HEK293 (cell line): ENCODE measurements around the gene FNDC8.

Experiments
- CTCF ChIA-PET: fragments of 350-600 bp; formaldehyde crosslinking; extraction: SDS; loops from one replicate; lab custom pipeline; 2021; ENCODE audit warnings: antibody characterized with exemption; lab: Yijun Ruan, JAX
- POLR2A ChIA-PET: fragments of 300-600 bp; formaldehyde crosslinking; extraction: SDS; loops from one replicate; lab custom pipeline; 2020; ENCODE audit warnings: antibody characterized with exemption, inconsistent platforms; lab: Yijun Ruan, JAX
- H3K27ac ChIP-seq: fragments of 200-500 bp; sonication (Bioruptor generic); 2 replicates; pipeline ENCODE4 v1.5.1; 2014; ENCODE audit warnings: low read depth, low read length, control low read depth, inconsistent platforms; ENCODE audit errors: extremely low read depth
- H3K36me3 ChIP-seq, 2 experiments: fragments of 200-500 bp in 1 of 2; sonication (Bioruptor generic) in 1 of 2; 1 replicate in 1 of 2; 2 replicates in 1 of 2; pipeline ENCODE4 v1.5.1; 2014 to 2017; ENCODE audit warnings: inconsistent platforms in 2 of 2, low read length in 2 of 2; ENCODE audit not compliant: control insufficient read depth in 2 of 2, insufficient read depth in 1 of 2
- H3K4me1 ChIP-seq: fragments of 200-500 bp; sonication (Bioruptor generic); 2 replicates; pipeline ENCODE4 v1.5.1; 2014; ENCODE audit warnings: mild to moderate bottlenecking, low read length, inconsistent platforms; ENCODE audit not compliant: control insufficient read depth, insufficient read depth
- H3K4me3 ChIP-seq: 2 replicates; pipeline ENCODE4 v1.5.1; 2011; ENCODE audit warnings: low read depth, mild to moderate bottlenecking, control low read depth, low read length, moderate library complexity
- H3K9me3 ChIP-seq: fragments of 200-500 bp; sonication (Bioruptor generic); 2 replicates; pipeline ENCODE4 v1.5.1; 2014; ENCODE audit warnings: low read depth, low read length, inconsistent platforms; ENCODE audit not compliant: control insufficient read depth, insufficient read depth
- GLI2 ChIP-seq: fragments of 450-650 bp; formaldehyde crosslinking; IDR thresholded peaks from 2 replicates; pipeline ENCODE4; 2017; ENCODE audit warnings: missing biosample characterization, missing genetic modification characterization, low read depth, borderline replicate concordance
- GLIS1 ChIP-seq: fragments of 450-650 bp; formaldehyde crosslinking; IDR thresholded peaks from 2 replicates; pipeline ENCODE4 v1.5.1; 2016; ENCODE audit warnings: missing biosample characterization, missing genetic modification characterization
- HOXA7 ChIP-seq: sonication (generic); formaldehyde crosslinking; IDR thresholded peaks from 2 replicates; pipeline ENCODE4 v1.8.1; 2022; ENCODE audit warnings: missing genetic modification reagents, borderline replicate concordance
- KLF1 ChIP-seq: fragments of 450-650 bp; formaldehyde crosslinking; IDR thresholded peaks from 2 replicates; pipeline ENCODE4 v1.5.1; 2016; ENCODE audit warnings: missing biosample characterization, missing genetic modification characterization
- MEIS1 ChIP-seq: sonication (generic); formaldehyde crosslinking; IDR thresholded peaks from 2 replicates; pipeline ENCODE4 v1.8.1; 2022; ENCODE audit warnings: missing genetic modification reagents, mild to moderate bottlenecking, borderline replicate concordance
- SETDB1 ChIP-seq: IDR thresholded peaks from one replicate; pipeline ENCODE4 v1.6.1; 2017; ENCODE audit warnings: mild to moderate bottlenecking, low read length, moderate library complexity, mixed read lengths; ENCODE audit not compliant: insufficient read length
- ZBTB21 ChIP-seq: fragments of 450-650 bp; formaldehyde crosslinking; IDR thresholded peaks from 2 replicates; pipeline ENCODE4 v1.5.1; 2017; ENCODE audit warnings: missing biosample characterization, missing genetic modification characterization
- ZBTB49 ChIP-seq: fragments of 450-650 bp; formaldehyde crosslinking; IDR thresholded peaks from 2 replicates; pipeline ENCODE4 v1.5.1; 2016; ENCODE audit warnings: missing biosample characterization, missing genetic modification characterization, low read depth
- ZBTB7A ChIP-seq: fragments of 450-650 bp; formaldehyde crosslinking; IDR thresholded peaks from 2 replicates; pipeline ENCODE4 v1.5.1; 2016; ENCODE audit warnings: low read depth, missing biosample characterization, missing genetic modification characterization
- ZNF114 ChIP-seq: fragments of 450-650 bp; formaldehyde crosslinking; IDR thresholded peaks from 2 replicates; pipeline ENCODE4 v1.5.0; 2017; ENCODE audit warnings: missing biosample characterization, missing genetic modification characterization
- ZNF155 ChIP-seq: fragments of 450-650 bp; formaldehyde crosslinking; IDR thresholded peaks from 2 replicates; pipeline ENCODE4 v1.5.1; 2016; ENCODE audit warnings: missing biosample characterization, missing genetic modification characterization
- ZNF202 ChIP-seq: fragments of 450-650 bp; formaldehyde crosslinking; IDR thresholded peaks from 2 replicates; pipeline ENCODE4 v1.5.1; 2016; ENCODE audit warnings: missing biosample characterization, missing genetic modification characterization, borderline replicate concordance
- ZNF223 ChIP-seq: fragments of 450-650 bp; formaldehyde crosslinking; IDR thresholded peaks from 2 replicates; pipeline ENCODE4 v1.5.1; 2016; ENCODE audit warnings: missing biosample characterization, missing genetic modification characterization
- ZNF266 ChIP-seq: fragments of 450-650 bp; formaldehyde crosslinking; IDR thresholded peaks from 2 replicates; pipeline ENCODE4 v1.5.1; 2016; ENCODE audit warnings: missing biosample characterization, missing genetic modification characterization, low read depth
- ZNF280C ChIP-seq: fragments of 450-650 bp; formaldehyde crosslinking; IDR thresholded peaks from 2 replicates; pipeline ENCODE4 v1.5.1; 2016; ENCODE audit warnings: missing biosample characterization, missing genetic modification characterization
- ZNF280D ChIP-seq: fragments of 450-650 bp; formaldehyde crosslinking; IDR thresholded peaks from 2 replicates; pipeline ENCODE4 v1.5.1; 2016; ENCODE audit warnings: missing biosample characterization, missing genetic modification characterization
- ZNF302 ChIP-seq: fragments of 450-650 bp; formaldehyde crosslinking; IDR thresholded peaks from 2 replicates; pipeline ENCODE4 v1.5.1; 2016; ENCODE audit warnings: missing biosample characterization, missing genetic modification characterization, low read depth
- ZNF391 ChIP-seq: fragments of 450-650 bp; formaldehyde crosslinking; IDR thresholded peaks from 2 replicates; pipeline ENCODE4 v1.5.1; 2016; ENCODE audit warnings: low read depth, missing biosample characterization, missing genetic modification characterization, borderline replicate concordance
- ZNF423 ChIP-seq: fragments of 450-650 bp; formaldehyde crosslinking; IDR thresholded peaks from 2 replicates; pipeline ENCODE4 v1.5.1; 2016; ENCODE audit warnings: missing biosample characterization, missing genetic modification characterization
- ZNF473 ChIP-seq: fragments of 450-650 bp; formaldehyde crosslinking; IDR thresholded peaks from 2 replicates; pipeline ENCODE4 v1.5.1; 2017; ENCODE audit warnings: missing biosample characterization, missing genetic modification characterization
- ZNF48 ChIP-seq: fragments of 450-650 bp; formaldehyde crosslinking; IDR thresholded peaks from 2 replicates; pipeline ENCODE4 v1.5.1; 2016; ENCODE audit warnings: missing biosample characterization, missing genetic modification characterization
- ZNF488 ChIP-seq: fragments of 450-650 bp; formaldehyde crosslinking; IDR thresholded peaks from 2 replicates; pipeline ENCODE4 v1.5.1; 2016; ENCODE audit warnings: missing biosample characterization, missing genetic modification characterization
- ZNF510 ChIP-seq: fragments of 450-650 bp; formaldehyde crosslinking; IDR thresholded peaks from 2 replicates; pipeline ENCODE4 v1.5.1; 2018; ENCODE audit warnings: mild to moderate bottlenecking, missing genetic modification characterization, missing biosample characterization; ENCODE audit not compliant: insufficient replicate concordance
- ZNF610 ChIP-seq: fragments of 450-650 bp; formaldehyde crosslinking; IDR thresholded peaks from 2 replicates; pipeline ENCODE4 v1.5.1; 2016; ENCODE audit warnings: missing biosample characterization, missing genetic modification characterization, borderline replicate concordance
- ZNF658 ChIP-seq: fragments of 450-650 bp; formaldehyde crosslinking; IDR thresholded peaks from 2 replicates; pipeline ENCODE4; 2016; ENCODE audit warnings: missing biosample characterization, missing genetic modification characterization
- ZNF701 ChIP-seq: fragments of 450-650 bp; formaldehyde crosslinking; IDR thresholded peaks from 2 replicates; pipeline ENCODE4 v1.5.1; 2016; ENCODE audit warnings: missing biosample characterization, missing genetic modification characterization
- ZNF747 ChIP-seq: fragments of 450-650 bp; formaldehyde crosslinking; IDR thresholded peaks from 2 replicates; pipeline ENCODE4 v1.5.1; 2016; ENCODE audit warnings: missing biosample characterization, missing genetic modification characterization
- ZNF76 ChIP-seq: fragments of 450-650 bp; formaldehyde crosslinking; IDR thresholded peaks from 2 replicates; pipeline ENCODE4; 2016; ENCODE audit warnings: low read depth, missing biosample characterization, missing genetic modification characterization, borderline replicate concordance
- ZSCAN30 ChIP-seq: fragments of 450-650 bp; IDR thresholded peaks from 2 replicates; pipeline ENCODE4 v1.5.1; 2018; ENCODE audit warnings: missing biosample characterization, mild to moderate bottlenecking, missing genetic modification characterization, moderate library complexity

FNDC8 gene

GRCh38 chr17:35097776-35098175 lies 23.6 kb upstream of the FNDC8 start:
- Histone ChIP-seq H3K9me3 (no peaks in the 10 kb centered on the region), H3K27ac (no peak overlapping the region), H3K36me3 (peaks cover 20 to 43% of the 10 kb centered on the region in 2 experiments; a peak in 2 of 3 replicates), H3K4me3 (no peak overlapping the region), H3K4me1 (no peaks in the 10 kb centered on the region)
- POLR2A ChIA-PET: interaction anchor here (0.9 kb wide), 1 partner anchor 22 kb away, joined by 3 read pairs; the partner anchor contains the start of gene RAD51D
- TF ChIP-seq ZNF473 (tag by site-specific recombination) (no peak), ZNF223 (no peak), ZNF302 (no peak), ZBTB49 (tag by site-specific recombination) (no peak), MEIS1 (no peak), ZNF76 (tag by site-specific recombination) (no peak), ZNF747 (tag by site-specific recombination) (no peak), HOXA7 (CRISPR knock-in tag) (no peak), ZNF391 (tag by site-specific recombination) (no peak), ZNF510 (tag by site-specific recombination) (no peak), ZNF114 (tag by site-specific recombination) (no peak), SETDB1 (no peak)
- CTCF ChIA-PET: interaction anchor here (0.5 to 1.5 kb wide), 3 partner anchors 8 to 245 kb away, joined by 3 to 5 read pairs (median 5); partner anchors contain the start of gene RAD51D

- Histone ChIP-seq H3K36me3 (peaks cover 26 to 59% of the 10 kb centered on the region in 2 experiments), H3K4me1 (no peaks in the 10 kb centered on the region), H3K9me3 (no peaks in the 10 kb centered on the region), H3K27ac (no peak overlapping the region), H3K4me3 (no peak overlapping the region)
- POLR2A ChIA-PET: no interaction called here
- CTCF ChIA-PET: interaction anchor here (0.6 to 1.0 kb wide), 2 partner anchors 9 to 84 kb away, joined by 3 to 4 read pairs; no protein-coding TSS in a partner anchor
- TF ChIP-seq ZBTB7A: no peak
- no peak for TF ChIP-seq GLI2
- no peak for TF ChIP-seq ZNF202 (tag by site-specific recombination)
- TF ChIP-seq ZNF280C (tag by site-specific recombination): no peak
- TF ChIP-seq ZNF266 (tag by site-specific recombination): no peak
- no peak for TF ChIP-seq ZNF423
- TF ChIP-seq GLIS1 (tag by site-specific recombination): no peak
- no peak for TF ChIP-seq ZNF155 (tag by site-specific recombination)
- no peak for TF ChIP-seq ZNF488
- no peak for TF ChIP-seq ZNF280D
- TF ChIP-seq ZNF610 (tag by site-specific recombination): no peak
- no peak for TF ChIP-seq ZSCAN30
- TF ChIP-seq ZNF48: no peak
- TF ChIP-seq ZNF658 (tag by site-specific recombination): no peak
- TF ChIP-seq KLF1: no peak
- TF ChIP-seq ZBTB21 (tag by site-specific recombination): no peak
- TF ChIP-seq ZNF701 (tag by site-specific recombination): no peak
Observed at GRCh38 chr17:35099908-35100307, 21.5 kb upstream of the FNDC8 start.
